Hepatocyte (in vitro differentiated cells): ENCODE data around the gene CDR2L.

ENCODE experiments used
- CTCF ChIP-seq: fragments of 200-600 bp; sonication (generic); IDR thresholded peaks from 2 replicates; pipeline ENCODE4 v1.5.1; 2016; ENCODE audit warnings: antibody characterized with exemption, mild to moderate bottlenecking; ENCODE audit not compliant: poor library complexity
- EZH2 ChIP-seq: fragments of 200-600 bp; sonication (generic); IDR thresholded peaks from 2 replicates; pipeline ENCODE4 v1.6.1; 2016; ENCODE audit warnings: antibody characterized with exemption, mild to moderate bottlenecking, borderline replicate concordance
- EZH2phosphoT487 ChIP-seq: fragments of 200-600 bp; sonication (generic); IDR thresholded peaks from one replicate; pipeline ENCODE4 v1.6.1; 2018; ENCODE audit warnings: antibody characterized with exemption, mild to moderate bottlenecking, low read depth, moderate library complexity; ENCODE audit not compliant: unreplicated experiment, severe bottlenecking

- TF ChIP-seq EZH2phosphoT487 (no peak), CTCF (no peak), EZH2 (no peak)
Measured at GRCh38 chr17:75032720-75033280, 45.4 kb downstream of the CDR2L start.
